Measurements from ENCODE around the gene ANKH. TPM values are rescaled to one million over a fixed set of nuclear protein-coding genes. Genes with fewer than 3 reads are reported as not detected.
"Not testable (repeated sequence)": the region's sequence is repeated elsewhere in the genome, so short reads cannot be mapped to it uniquely, and the experiment has no call there.

Gene ANKH
- total and polyA plus RNA-seq, 10 donors, result 9.0 to 87.3 (median 46.7) TPM

- H3K27ac ChIP-seq, result no peak overlapping the region
- intact Hi-C loops (cut with DNase I; ENCODE audit: low total_unique reads), result no loop called here
- no peaks in the 10 kb centered on the region for H3K9me3 ChIP-seq
- TF ChIP-seq POLR2A (IDR thresholded peaks at IDR 0.05), result no peak
- no peak for TF ChIP-seq CTCF (IDR thresholded peaks at IDR 0.05 in 8 of 11, conservative IDR thresholded peaks at IDR 0.05 in 3 of 11)
- TF ChIP-seq POLR2AphosphoS5 (IDR thresholded peaks at IDR 0.05), result no peak
- DNase-seq, result no peak
- H3K4me3 ChIP-seq, result no peak overlapping the region
- H3K27me3 ChIP-seq (replicated peaks in 1 of 7), result no peaks in the 10 kb centered on the region
- H3K4me1 ChIP-seq, result peaks cover 0 to 14% (median 5%) of the 10 kb centered on the region in 6 donors
- 93 to 98% (median 93%) methylated on average over 5 of the region's 5 CpGs for WGBS, 5 donors
- H3K36me3 ChIP-seq, result peaks cover 0 to 30% (median 0%) of the 10 kb centered on the region in 6 donors
Measured at GRCh38 chr5:14847471-14847870, 24.1 kb downstream of the ANKH start.

GRCh38 chr5:14842117-14842516 is 29.5 kb downstream of the ANKH start:
- WGBS, 5 donors, result 90 to 100% (median 91%) methylated on average over 4 of the region's 4 CpGs
- H3K4me3 ChIP-seq, result no peak overlapping the region
- DNase-seq, result no peak
- no peak overlapping the region for H3K27ac ChIP-seq
- H3K27me3 ChIP-seq (replicated peaks in 1 of 7), result no peaks in the 10 kb centered on the region
- no peaks in the 10 kb centered on the region for H3K4me1 ChIP-seq
- H3K36me3 ChIP-seq, result peaks cover 0 to 14% (median 0%) of the 10 kb centered on the region in 6 donors
- intact Hi-C loops (cut with DNase I; ENCODE audit: low total_unique reads), result no loop called here
- H3K9me3 ChIP-seq, result peaks cover 0 to 4% (median 0%) of the 10 kb centered on the region in 8 donors
- TF ChIP-seq POLR2AphosphoS5 (IDR thresholded peaks at IDR 0.05) (no peak), CTCF (IDR thresholded peaks at IDR 0.05 in 8 of 11, conservative IDR thresholded peaks at IDR 0.05 in 3 of 11) (no peak), POLR2A (IDR thresholded peaks at IDR 0.05) (no peak)

GRCh38 chr5:14840624-14841023 is 31.0 kb downstream of the ANKH start:
- TF ChIP-seq POLR2AphosphoS5 (IDR thresholded peaks at IDR 0.05), result no peak
- no peak for TF ChIP-seq CTCF (IDR thresholded peaks at IDR 0.05 in 8 of 11, conservative IDR thresholded peaks at IDR 0.05 in 3 of 11)
- TF ChIP-seq POLR2A (IDR thresholded peaks at IDR 0.05), result no peak

GRCh38 chr5:14838396-14839319 is 32.9 kb downstream of the ANKH start:
- Histone ChIP-seq H3K4me3 (no peak overlapping the region), H3K27me3 (replicated peaks in 1 of 7) (no peaks in the 10 kb centered on the region), H3K4me1 (peaks cover 0 to 7% (median 0%) of the 10 kb centered on the region in 6 donors), H3K27ac (no peak overlapping the region), H3K36me3 (peaks cover 0 to 7% (median 0%) of the 10 kb centered on the region in 6 donors), H3K9me3 (peaks cover 0 to 4% (median 0%) of the 10 kb centered on the region in 8 donors)
- 88 to 95% (median 92%) methylated on average over 15 of the region's 15 CpGs for WGBS, 5 donors
- intact Hi-C loops (cut with DNase I; ENCODE audit: low total_unique reads), result no loop called here
- DNase-seq, result no peak
- TF ChIP-seq POLR2A (IDR thresholded peaks at IDR 0.05), result no peak
- no peak for TF ChIP-seq POLR2AphosphoS5 (IDR thresholded peaks at IDR 0.05)
- TF ChIP-seq CTCF (IDR thresholded peaks at IDR 0.05 in 8 of 11, conservative IDR thresholded peaks at IDR 0.05 in 3 of 11), result no peak

More at GRCh38 chr5:14840624-14841023, 31.0 kb downstream of the ANKH start:
- DNase-seq, result no peak
- intact Hi-C loops (cut with DNase I; ENCODE audit: low total_unique reads), result no loop called here
- H3K27ac ChIP-seq, result no peak overlapping the region
- peaks cover 0 to 4% (median 0%) of the 10 kb centered on the region in 8 donors for H3K9me3 ChIP-seq
- H3K27me3 ChIP-seq (replicated peaks in 1 of 7), result no peaks in the 10 kb centered on the region
- no peaks in the 10 kb centered on the region for H3K4me1 ChIP-seq
- peaks cover 0 to 13% (median 0%) of the 10 kb centered on the region in 6 donors for H3K36me3 ChIP-seq
- 86 to 93% (median 86%) methylated on average over 3 of the region's 3 CpGs for WGBS, 5 donors
- no peak overlapping the region for H3K4me3 ChIP-seq

- H3K27ac ChIP-seq; H3K4me1 ChIP-seq; DNase-seq; intact Hi-C loops (cut with DNase I; ENCODE audit: low total_unique reads); H3K9me3 ChIP-seq; H3K4me3 ChIP-seq; H3K36me3 ChIP-seq; H3K27me3 ChIP-seq (replicated peaks in 1 of 7): not testable (repeated sequence)
- 94 to 98% (median 96%) methylated on average over 5 to 6 of the region's 7 CpGs for WGBS, 5 donors
Measured at GRCh38 chr5:14837423-14838122, 34.0 kb downstream of the ANKH start.
